ENCODE data around the gene ITGAD. TPM values are rescaled to one million over a fixed set of nuclear protein-coding genes. Genes with fewer than 3 reads are reported as not detected.

ITGAD gene
- 0.09 TPM for total RNA-seq

DNA sequence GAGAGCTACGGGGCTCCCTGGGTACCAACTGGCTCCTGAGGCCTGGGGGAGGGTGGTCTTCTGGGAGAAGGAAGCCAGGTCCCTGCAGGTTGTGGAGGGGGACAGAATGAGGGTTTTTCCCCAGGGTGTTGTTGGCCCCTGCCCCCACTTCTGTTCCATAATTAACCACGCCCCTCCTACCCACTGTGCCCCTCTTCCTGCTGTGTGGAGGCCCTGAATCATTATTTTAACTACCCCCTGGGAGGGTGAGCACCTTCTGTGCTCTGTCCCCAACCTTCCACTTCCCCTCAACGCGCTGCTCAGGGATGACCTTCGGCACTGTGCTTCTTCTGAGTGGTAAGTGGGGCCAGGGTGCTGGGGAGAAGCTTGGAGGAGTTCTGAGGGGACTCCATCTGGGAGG is at the start of gene ITGAD:
ITGAD (plus strand) TSS at position 280 of the 400 bp plus-strand sequence; CDS start at position 306, 26 bp downstream.
- DNase-seq (ENCODE audit: low spot score), result no peak

DNA sequence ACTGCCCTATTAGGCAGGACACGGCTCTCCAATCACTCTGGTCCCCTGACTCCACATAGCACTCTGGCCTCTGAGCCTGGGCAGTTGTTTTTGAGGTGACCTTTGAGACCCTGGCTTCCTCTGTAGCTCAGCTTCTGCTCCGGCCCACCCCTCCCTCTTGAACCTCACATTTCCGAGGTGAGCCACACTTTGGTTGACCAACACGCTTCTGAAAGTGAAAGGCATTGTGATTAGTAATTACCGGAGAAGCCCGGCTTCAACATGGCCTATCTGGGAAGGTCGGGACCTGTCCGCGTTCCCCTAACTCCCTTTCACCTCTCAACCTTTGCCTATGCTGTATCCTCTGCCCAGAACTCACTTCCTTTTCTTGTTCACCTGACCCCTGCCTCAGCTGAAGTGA is 48.4 kb upstream of the ITGAD start:
- no peak for DNase-seq (ENCODE audit: low spot score)

DNA sequence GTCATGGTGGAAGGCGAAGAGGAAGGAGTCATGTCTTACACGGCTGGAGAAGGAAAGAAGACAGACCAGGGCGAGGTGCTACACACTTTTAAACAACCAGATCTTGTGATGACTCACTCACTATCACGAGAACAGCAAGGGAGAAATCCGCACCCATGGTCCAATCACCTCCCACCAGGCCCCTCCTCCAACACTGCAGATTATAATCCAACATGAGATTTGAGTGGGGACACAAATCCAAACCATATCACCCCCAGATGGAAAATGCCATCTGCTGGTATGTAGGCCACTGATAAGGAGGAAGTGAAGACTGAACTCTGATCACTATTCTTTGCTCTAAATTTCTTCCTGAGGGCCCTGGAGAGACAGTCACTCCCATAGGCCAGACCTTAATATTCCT is 45.7 kb upstream of the ITGAD start:
- no peak for DNase-seq (ENCODE audit: low spot score)

DNA sequence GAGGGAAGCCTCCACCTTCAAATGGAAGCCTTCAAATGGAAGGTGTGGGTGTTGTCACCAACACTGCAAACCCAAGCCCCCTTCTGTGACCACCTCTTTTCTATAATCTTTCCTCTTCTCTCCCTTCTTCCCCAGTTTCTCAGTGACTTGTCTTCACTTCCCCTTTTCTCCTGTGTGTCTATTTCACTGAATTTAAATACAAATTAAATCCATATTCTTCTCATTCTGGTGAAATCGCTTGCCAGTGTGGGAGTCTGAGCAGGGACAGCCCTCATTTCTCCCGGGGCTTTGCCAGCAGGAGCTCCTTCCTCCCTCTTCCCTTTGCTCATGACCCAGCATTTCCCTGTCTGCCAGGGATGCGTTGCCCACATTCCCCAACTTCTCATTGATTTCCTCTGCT is 44.6 kb upstream of the ITGAD start:
- DNase-seq (ENCODE audit: low spot score), result no peak

DNA sequence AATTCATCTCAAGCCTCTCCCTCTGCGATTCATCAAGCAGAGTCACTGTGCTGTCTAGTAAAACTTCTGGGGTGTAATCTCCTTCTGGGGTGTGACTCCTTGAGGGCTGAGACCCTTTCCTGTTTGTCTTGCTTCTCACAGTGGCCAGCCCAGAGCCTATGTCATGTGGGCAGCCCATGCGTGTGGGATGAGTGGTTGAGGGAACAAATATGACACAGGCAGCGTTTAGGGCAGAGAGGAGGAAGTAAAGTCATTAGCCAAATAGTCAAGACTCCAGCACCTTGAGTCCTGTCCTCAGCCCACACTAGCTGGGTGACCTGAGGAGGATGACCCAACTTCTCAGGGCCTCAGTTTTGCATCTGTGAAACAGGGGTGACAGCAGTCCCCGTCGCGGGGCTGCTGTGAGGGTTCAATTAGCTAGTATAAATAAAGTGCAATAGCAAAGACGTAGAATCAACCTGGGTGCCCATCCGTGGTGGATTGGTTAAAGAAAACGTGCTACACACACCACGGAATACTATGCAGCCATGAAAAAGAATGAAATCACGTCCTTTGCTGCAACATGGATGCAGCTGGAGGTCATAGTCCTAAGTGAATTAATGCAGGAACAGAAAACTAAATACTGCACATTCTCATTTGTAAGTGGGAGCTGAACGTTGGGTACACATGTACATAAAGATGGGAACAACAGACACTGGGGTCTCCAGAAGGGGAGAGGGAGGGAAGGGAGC is 42.7 kb upstream of the ITGAD start:
- DNase-seq (ENCODE audit: low spot score), result peak; percentile 21

DNA sequence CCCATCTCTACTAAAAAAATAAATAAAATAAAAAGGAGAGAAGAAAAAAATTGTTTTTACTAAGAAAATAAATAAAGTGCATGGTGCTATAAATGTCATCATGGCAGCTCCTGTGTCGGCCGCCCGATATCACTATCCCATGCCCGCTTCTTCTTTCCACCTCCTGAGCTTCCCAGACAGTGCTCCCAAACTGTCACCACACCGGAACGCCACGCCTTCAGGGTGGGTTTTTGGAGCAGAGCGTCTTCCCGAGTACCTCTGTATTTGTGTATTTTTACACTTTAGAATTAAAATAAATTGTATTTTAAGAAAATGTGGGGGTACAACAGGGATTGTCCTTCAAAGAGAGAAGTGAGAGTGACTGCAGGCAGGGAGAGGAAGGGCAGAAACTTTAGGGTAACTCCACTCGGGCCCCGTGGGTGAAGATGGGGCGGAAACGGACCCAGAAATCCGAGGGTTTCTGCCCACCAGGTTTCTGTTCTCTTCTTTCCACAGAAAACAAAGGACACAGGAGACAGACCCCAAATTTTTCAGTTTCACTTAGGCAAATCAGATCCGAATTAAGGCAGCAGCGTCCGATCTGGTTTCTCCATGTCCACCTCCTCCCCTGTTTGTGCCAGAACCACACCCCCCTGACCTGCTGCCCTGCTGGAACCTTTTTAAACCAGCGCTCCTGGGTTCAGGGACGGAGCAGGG is 41.7 kb upstream of the ITGAD start:
- DNase-seq (ENCODE audit: low spot score), result no peak

DNA sequence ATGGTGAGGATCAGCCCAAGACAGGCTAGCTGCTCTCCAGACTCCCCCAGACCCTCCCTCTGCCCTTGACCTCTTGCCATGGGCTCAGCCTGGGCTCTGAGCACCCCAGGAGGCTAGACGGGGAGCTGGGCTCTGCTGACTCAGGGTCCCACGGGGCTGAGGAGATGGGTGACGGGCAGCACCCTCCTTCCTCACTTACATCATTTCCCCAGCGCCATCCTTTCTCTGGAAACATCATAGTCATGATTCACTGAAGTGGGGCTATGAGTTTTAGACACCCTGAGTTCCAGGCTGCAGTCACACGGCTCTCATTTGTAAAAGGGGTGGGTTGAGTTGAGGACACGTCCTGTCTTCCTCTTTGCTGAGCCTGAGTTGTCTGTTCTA is 41.2 kb upstream of the ITGAD start:
- no peak for DNase-seq (ENCODE audit: low spot score)

DNA sequence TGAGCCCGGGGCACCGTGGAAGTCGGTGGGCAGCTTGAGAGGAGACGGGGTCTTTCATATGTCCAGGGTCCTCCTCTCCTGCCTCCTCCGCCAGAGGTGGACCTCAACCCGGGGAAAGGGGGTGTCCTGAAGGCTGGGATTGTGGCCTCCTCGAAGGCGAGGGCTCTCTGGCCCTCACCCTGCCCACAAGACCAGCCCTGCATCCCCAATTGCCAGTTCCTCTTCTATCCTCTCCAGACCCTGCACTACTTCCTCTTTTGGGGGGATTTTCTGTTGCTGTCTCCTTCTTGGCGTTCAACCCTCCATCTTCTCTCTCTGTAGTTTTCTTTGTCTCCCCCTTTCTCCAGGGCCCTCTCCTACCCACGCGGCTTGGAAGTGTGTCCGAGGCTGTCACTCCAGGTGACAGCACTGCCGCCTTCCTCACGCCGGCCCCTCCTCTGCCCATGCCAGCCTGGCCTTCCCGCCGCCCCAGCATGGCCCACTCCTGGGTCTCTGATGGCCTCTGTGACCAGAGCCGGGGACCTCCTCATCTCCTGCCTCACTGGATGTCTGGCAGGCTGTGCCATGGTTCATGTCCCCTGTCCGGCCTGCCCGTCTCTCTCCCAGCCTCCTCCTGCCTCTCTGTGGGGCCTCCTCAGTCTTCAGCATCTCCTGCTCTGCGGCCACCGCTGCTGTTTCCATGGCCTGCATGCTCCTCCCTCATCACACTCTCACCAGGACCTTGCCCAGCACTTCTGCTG is 40.6 kb upstream of the ITGAD start:
- DNase-seq (ENCODE audit: low spot score), result no peak

DNA sequence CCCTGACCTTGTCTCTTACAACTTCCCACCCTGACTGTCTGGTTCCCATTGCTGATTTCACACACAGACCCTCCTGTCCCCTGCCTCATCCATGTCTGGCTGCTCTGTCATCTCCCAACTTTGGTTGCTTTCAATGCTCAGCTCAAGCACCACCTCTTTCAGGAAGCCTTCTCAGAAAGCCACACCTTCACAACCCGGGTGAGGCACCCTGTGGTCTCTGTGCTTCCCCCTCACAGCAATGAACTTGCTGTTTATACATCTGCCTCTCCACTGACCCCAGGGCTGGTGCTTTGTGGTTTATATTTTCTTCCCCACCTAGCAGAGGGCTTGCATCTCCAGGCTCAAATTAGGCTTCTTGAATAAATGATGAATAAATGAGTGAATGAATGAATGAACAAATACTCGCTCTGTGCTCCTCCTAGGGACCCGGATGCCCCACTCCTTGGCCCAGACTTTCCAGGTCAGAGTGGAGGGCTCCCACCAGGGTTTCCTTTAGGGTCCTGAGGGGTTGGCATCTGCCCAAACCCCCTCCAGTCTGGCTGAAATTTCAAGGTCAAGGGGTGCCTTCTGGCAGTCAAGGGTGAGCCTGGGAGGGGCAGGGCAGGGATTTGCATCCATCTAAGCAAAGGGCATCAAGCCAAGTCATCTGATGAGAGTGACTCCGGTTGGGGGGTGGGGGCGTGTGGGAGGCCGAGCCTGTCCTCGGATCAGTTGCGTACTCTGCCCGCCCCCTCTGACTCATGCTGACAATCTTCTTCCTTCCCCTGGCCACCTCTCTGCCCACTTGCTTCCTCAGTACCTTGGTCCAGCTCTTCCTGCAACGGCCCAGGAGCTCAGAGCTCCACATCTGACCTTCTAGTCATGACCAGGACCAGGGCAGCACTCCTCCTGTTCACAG is 38.5 kb upstream of the ITGAD start, which contains the start of gene ITGAX:
ITGAX (plus strand) TSS at position 783 of the 898 bp plus-strand sequence; CDS start at position 862, 79 bp downstream.
- peak; percentile 61 for DNase-seq (ENCODE audit: low spot score)

DNA sequence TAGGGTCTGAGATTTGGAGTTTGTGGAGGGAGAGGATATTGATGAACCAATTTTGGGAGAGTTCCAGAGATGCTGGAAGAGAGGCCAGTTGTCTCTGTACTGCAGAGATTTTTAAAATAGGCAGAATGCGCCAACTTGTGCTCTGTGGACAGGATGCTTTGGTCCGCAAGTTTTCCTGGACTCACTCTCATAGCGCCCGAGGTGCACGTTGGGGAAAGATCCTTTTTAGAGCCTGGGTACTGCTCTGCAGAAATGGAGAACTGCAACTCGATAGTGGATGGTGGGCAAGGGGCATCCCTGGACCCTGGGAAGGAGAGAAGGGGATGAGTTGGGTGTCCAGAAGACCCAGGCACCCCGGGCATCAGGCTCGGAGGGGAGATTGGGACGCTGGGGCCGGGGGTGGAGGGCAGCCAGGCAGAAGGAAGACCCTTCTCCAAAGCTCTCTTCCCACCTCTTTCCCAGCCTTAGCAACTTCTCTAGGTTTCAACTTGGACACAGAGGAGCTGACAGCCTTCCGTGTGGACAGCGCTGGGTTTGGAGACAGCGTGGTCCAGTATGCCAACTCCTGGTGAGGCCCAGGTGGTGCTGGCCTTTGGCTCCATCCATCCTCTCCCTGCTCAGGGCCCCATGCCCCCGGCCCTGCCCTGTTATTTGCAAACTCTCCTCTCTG is 37.6 kb upstream of the ITGAD start:
- DNase-seq (ENCODE audit: low spot score), result no peak

DNA sequence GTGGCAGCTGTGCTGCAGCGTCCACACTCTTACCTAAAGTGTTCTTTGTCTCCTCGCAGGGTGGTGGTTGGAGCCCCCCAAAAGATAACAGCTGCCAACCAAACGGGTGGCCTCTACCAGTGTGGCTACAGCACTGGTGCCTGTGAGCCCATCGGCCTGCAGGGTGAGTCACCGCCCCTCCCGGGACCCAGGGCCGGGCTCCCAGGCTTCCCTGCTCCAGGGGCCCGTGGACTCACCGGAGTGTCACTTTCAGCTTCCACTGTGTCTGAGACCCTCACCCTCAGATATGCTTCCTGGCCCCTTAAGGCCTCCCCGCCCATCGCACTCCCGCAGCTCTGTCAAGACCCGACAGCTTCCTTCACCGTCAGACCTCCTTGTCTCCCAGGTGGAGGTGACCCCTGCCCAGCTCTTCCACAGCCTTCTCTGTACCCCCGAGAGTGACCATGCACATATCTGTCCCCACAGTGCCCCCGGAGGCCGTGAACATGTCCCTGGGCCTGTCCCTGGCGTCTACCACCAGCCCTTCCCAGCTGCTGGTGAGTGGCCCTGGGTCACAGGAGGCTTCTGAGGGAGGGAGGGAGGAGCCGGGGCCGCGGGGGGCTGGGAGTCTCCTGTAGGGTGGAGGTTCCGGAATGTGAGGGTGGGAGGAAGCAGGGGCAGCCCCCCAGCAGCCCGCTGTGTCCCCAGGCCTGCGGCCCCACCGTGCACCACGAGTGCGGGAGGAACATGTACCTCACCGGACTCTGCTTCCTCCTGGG is 36.4 kb upstream of the ITGAD start:
- DNase-seq (ENCODE audit: low spot score), result no peak

DNA sequence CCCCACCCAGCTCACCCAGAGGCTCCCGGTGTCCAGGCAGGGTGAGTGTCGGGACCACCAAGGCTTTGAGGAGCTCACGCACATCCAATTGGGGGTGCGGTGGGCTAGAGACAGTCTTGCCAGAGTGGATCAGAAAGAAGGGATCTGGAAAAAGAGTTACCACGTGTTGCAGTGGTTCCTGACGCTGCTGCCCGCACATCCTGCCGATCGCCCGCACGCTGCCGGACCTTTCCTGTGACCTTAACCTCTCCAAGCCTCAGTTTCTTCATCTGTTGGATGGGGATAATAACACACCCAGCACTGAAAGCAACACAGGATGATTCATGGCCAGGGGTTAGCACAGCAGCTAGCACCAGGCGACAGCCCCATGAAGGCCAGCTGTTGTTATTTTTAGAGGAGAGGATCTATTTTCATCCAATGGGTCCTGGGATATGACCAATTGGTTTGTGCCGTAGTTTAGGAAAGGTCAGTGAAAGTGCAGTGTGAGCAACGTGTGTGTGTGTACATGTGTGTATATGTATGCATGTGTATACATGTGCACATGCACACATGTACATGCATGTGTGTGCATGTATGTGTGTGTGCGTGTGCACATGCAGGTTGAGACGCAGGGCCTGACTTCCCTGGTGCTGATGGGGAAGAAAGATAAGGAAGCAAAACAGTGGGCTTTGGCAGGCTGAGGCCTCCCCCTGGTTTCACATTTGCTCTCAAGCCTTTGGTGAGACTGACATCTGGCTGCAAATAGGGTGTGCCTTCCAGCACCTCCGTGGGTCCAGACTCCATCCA is 35.6 kb upstream of the ITGAD start:
- no peak for DNase-seq (ENCODE audit: low spot score)

DNA sequence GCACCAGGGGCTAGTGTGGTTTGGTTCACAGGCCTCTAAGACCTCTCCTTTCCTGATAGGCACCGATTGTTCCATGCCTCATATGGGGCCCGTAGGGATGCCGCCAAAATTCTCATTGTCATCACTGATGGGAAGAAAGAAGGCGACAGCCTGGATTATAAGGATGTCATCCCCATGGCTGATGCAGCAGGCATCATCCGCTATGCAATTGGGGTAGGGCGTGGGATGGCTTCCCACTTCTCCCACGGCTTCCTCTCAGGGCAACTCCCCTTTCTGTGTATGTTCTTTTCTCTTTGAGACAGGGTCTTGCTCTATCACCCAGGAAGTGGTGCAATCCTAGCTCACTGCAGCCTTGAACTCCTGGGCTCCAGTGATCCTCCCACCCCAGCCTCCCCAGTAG is 32.9 kb upstream of the ITGAD start:
- DNase-seq (ENCODE audit: low spot score), result no peak

DNA sequence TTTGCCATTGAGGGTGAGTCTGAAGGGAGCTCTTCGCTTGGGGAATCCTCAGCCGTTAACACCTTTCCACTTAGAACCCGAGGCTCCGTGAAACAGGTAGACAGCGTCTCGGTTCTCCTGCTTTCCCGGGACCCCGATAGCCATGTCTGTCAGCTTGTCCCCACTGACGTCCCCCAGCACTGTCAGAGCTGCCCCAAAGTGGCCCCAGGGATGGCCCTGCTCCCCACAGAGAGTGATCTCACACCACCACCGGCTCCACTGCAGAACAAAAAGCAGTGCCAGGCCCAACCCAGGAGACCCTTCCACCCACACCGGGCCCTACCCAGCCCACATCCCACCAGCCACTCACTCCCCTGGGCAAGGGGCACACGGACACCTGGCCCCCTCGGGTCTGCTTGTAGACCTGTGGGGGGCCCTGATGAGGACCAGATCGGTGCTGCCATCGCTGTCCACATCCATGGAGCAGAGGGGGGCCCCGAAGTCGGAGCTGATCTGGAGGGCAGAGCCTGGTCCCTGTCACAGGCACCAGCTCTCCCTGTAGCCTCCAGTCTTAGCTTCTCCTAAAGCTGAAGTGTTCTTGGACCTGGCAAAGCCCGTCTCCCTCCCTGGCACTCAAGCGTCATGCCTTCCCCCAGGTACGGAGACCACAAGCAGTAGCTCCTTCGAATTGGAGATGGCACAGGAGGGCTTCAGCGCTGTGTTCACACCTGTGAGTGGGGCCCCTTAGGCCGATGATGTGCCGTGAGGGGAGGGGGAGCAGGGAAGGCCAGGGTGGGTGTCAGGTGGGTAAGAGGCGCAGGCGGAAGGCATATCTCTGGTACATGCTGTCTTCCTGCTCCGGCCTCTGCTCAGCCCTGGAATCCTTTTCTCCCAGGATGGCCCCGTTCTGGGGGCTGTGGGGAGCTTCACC is 31.7 kb upstream of the ITGAD start:
- DNase-seq (ENCODE audit: low spot score), result no peak

DNA sequence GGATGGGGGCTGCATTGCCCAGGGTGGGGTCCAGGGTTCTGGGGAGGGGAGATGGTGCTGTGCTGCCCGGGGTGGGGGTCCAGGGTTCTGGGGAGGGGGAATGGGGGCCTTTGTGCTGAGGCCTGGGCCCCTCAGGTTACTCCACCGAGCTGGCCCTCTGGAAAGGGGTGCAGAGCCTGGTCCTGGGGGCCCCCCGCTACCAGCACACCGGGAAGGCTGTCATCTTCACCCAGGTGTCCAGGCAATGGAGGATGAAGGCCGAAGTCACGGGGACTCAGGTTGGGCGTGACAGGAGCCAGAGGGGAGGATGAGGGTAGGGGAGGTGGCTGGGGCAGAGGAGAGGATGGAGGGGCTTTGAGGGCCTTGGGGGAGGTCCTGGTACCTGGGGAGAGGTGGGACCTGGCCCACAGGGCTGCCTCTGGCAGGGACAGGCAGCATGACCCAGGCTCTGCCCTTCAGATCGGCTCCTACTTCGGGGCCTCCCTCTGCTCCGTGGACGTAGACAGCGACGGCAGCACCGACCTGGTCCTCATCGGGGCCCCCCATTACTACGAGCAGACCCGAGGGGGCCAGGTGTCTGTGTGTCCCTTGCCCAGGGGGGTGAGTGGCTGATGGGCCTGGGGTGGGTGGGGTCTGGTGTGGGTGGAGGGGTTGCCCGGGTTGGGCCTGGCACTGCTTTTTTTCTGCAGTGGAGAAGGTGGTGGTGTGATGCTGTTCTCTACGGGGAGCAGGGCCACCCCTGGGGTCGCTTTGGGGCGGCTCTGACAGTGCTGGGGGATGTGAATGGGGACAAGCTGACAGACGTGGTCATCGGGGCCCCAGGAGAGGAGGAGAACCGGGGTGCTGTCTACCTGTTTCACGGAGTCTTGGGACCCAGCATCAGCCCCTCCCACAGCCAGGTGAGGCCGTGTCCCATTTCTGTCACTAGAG is 30.4 kb upstream of the ITGAD start:
- DNase-seq (ENCODE audit: low spot score), result no peak

DNA sequence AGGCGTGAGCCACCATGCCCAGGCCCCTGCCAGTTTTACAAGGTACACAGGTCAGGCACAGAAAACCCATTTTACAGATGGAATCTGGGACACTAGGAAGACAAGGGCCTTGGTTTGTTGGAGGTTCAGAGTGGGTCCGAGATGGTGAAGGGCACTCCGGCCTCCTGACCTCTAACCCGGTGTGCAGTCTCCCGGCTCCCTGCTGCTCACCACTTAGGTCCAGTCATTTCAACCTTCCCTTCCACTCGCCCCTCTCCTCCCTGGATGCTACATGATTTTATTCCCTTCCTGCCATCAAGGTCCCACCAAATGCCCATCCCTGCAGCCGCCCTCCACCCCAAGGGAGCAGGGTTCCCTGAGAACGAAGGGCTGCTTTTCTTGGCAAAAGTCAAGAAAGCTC is 29.4 kb upstream of the ITGAD start:
- no peak for DNase-seq (ENCODE audit: low spot score)

DNA sequence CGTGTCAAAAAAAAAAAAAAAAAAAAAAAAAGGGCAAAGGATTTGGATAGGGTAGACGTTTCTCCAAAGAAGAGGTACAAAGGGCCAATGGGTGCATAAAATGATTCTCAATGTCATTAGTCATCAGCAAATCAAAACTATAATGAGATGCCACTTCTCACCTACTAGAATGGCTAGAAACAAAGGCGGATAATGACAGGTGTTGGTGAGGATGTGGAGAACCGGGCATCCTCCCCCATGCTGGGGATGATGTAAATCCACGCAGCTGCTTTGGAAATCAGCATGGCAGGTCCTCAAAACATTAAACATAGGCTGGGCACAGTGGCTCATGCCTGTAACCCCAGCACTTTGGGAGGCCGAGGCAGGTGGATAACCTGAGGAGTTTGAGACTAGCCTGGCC is 28.7 kb upstream of the ITGAD start:
- no peak for DNase-seq (ENCODE audit: low spot score)
